Measurements from ENCODE around the gene PRKAR2B. TPM values are rescaled to one million over a fixed set of nuclear protein-coding genes. Genes with fewer than 3 reads are reported as not detected.

The PRKAR2B gene
- total RNA-seq, 2 donors from 2014 or later = 3.9 to 5.3 TPM

DNA sequence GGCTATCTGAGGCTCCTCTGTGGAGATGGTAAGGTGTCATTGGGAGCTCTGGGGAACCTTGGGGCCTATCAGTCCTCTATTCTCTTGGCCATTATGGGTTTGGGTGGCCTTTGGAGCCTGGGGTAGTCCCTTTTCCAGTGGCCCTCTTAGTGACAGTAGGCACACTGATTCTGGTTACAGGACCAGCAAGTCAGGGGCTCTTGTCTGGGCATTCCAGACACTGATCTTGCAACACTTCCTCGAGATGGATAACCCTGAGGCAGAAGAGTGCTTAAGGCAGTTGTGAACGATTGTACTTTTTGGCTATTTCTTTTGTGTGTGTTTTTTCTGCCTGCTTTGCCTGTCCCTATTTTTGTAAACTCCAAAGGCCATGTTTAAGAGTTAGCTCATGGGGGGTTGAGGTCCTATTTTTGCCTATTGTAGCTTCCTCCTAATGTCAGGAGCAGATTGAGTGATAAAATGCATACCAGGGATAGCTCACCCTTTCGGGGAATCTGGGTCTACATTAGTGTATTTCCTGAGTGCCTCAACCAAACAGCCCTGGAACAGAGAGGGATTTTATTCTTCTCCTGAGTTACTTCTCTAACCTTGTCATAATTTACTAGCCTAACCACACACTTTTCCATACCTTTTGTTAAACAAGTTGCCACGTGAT lies 61.2 kb downstream of the PRKAR2B start:
- Histone ChIP-seq H3K27me3 (replicated peaks; ENCODE audit: insufficient read depth) (no peaks in the 10 kb centered on the region), H3K36me3 (no peaks in the 10 kb centered on the region), H3K9me3 (no peaks in the 10 kb centered on the region), H3K4me3 (no peak overlapping the region), H3K27ac (no peak overlapping the region), H3K4me1 (ENCODE audit: control insufficient read depth in 1 of 2, low read depth in 2 of 2) (no peaks in the 10 kb centered on the region)
- ATAC-seq (ENCODE audit: insufficient number of reproducible peaks, low FRiP score, low read depth) = no peak
- TF ChIP-seq, protein P1, sequence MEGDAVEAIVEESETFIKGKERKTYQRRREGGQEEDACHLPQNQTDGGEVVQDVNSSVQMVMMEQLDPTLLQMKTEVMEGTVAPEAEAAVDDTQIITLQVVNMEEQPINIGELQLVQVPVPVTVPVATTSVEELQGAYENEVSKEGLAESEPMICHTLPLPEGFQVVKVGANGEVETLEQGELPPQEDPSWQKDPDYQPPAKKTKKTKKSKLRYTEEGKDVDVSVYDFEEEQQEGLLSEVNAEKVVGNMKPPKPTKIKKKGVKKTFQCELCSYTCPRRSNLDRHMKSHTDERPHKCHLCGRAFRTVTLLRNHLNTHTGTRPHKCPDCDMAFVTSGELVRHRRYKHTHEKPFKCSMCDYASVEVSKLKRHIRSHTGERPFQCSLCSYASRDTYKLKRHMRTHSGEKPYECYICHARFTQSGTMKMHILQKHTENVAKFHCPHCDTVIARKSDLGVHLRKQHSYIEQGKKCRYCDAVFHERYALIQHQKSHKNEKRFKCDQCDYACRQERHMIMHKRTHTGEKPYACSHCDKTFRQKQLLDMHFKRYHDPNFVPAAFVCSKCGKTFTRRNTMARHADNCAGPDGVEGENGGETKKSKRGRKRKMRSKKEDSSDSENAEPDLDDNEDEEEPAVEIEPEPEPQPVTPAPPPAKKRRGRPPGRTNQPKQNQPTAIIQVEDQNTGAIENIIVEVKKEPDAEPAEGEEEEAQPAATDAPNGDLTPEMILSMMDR (IDR thresholded peaks at IDR 0.05) = no peak
- no peak for DNase-seq (ENCODE audit: low spot score)

GRCh38 chr7:107108793-107109371 lies 64.4 kb downstream of the PRKAR2B start:
- H3K36me3 ChIP-seq = no peaks in the 10 kb centered on the region
- no peaks in the 10 kb centered on the region for H3K4me1 ChIP-seq (ENCODE audit: control insufficient read depth in 1 of 2, low read depth in 2 of 2)
- H3K27ac ChIP-seq = no peak overlapping the region
- TF ChIP-seq, protein P1 (IDR thresholded peaks at IDR 0.05) = no peak
- DNase-seq (ENCODE audit: low spot score) (no peak), ATAC-seq (ENCODE audit: insufficient number of reproducible peaks, low FRiP score, low read depth) (no peak)
- no peaks in the 10 kb centered on the region for H3K9me3 ChIP-seq
- no peaks in the 10 kb centered on the region for H3K27me3 ChIP-seq (replicated peaks; ENCODE audit: insufficient read depth)
- H3K4me3 ChIP-seq = no peak overlapping the region

DNA sequence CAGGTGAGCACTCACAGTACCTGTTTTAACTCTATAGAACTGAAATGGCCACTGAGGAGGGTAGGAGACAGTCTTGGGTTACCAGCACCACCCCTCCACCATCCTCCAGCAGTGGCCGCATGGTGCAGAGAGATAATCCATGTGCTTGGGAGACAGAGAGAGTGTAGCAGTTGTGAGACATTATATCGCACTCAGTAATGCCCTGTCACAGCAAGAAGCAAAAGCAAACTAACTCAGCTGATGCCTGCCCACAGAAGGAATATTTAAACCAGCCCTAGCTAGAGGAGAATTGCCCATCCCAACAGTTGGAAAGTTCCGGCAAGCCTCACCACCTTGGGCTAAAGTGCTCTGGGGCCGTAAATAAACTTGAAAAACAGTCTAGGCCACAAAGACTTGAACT lies 65.5 kb downstream of the PRKAR2B start:
- Histone ChIP-seq H3K4me1 (ENCODE audit: control insufficient read depth in 1 of 2, low read depth in 2 of 2) (no peaks in the 10 kb centered on the region), H3K36me3 (no peaks in the 10 kb centered on the region), H3K4me3 (no peak overlapping the region), H3K27me3 (replicated peaks; ENCODE audit: insufficient read depth) (no peaks in the 10 kb centered on the region), H3K9me3 (no peaks in the 10 kb centered on the region), H3K27ac (no peak overlapping the region)
- ATAC-seq (ENCODE audit: insufficient number of reproducible peaks, low FRiP score, low read depth) (no peak), DNase-seq (ENCODE audit: low spot score) (no peak)
- TF ChIP-seq, protein P1 (IDR thresholded peaks at IDR 0.05) = no peak

GRCh38 chr7:107111196-107111595 lies 66.7 kb downstream of the PRKAR2B start:
- ATAC-seq (ENCODE audit: insufficient number of reproducible peaks, low FRiP score, low read depth) (no peak), DNase-seq (ENCODE audit: low spot score) (no peak)
- Histone ChIP-seq H3K4me3 (no peak overlapping the region), H3K9me3 (no peaks in the 10 kb centered on the region), H3K4me1 (ENCODE audit: control insufficient read depth in 1 of 2, low read depth in 2 of 2) (no peaks in the 10 kb centered on the region), H3K27ac (no peak overlapping the region), H3K36me3 (no peaks in the 10 kb centered on the region), H3K27me3 (replicated peaks; ENCODE audit: insufficient read depth) (no peaks in the 10 kb centered on the region)
- TF ChIP-seq, protein P1 (IDR thresholded peaks at IDR 0.05) = no peak

DNA sequence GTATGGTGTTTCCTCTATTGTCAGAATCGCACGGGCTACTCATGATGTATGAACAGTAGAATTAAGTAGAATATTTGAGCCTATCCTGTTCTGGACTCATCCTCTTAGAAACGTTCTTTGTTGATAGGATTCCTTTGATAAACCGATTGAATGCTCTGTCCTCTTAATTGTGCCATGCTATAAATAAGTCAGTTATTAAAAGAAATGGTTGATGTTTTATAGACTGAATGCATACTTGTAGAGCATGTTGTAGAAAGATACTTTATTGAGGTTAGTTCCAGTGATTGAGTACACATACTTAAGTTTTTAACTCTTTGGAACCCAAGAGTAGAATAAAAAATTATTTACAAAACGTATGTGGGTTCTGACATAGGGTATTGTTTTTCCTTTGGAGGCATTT lies 69.4 kb downstream of the PRKAR2B start:
- ATAC-seq (ENCODE audit: insufficient number of reproducible peaks, low FRiP score, low read depth) = no peak

More for the DNA sequence above, 69.4 kb downstream of the PRKAR2B start:
- Histone ChIP-seq H3K4me3 (no peak overlapping the region), H3K9me3 (no peaks in the 10 kb centered on the region), H3K4me1 (ENCODE audit: control insufficient read depth in 1 of 2, low read depth in 2 of 2) (no peaks in the 10 kb centered on the region), H3K36me3 (no peaks in the 10 kb centered on the region), H3K27me3 (replicated peaks; ENCODE audit: insufficient read depth) (no peaks in the 10 kb centered on the region), H3K27ac (no peak overlapping the region)
- TF ChIP-seq, protein P1 (IDR thresholded peaks at IDR 0.05) = no peak
- DNase-seq (ENCODE audit: low spot score) = no peak
